ENCODE results near the gene METTL4.

DNA sequence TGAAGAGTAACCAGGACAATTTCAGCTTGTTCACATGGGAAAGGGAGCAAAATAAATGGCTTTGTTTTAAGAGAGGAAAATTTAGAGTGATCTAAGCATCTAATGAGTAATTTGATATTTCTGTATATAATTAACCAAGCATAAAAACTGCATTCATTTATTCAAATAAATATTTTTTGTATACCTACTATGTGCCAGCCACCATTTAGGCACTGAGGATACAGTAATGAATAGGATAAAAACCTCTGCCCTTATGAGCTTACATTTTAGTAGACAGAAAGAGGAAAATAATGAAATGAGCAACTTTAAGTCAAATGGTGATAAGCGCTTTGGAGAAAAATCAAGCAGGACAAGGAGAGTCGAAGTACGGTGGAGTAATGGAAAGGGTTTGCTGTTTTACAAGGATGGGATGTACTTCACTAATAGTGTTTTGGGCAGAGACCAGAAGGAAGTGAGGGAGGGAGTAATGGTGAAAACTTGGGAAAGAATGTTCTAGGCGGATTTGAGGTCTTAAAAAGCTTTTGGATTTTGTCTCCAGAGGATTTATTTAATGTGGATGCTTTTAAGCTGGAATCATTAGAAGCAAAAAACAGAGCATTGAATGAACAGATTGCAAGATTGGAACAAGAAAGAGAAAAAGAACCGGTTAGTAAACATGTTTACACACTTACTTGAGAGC is 17.5 kb upstream of the METTL4 start:
- TF ChIP-seq, protein P1, sequence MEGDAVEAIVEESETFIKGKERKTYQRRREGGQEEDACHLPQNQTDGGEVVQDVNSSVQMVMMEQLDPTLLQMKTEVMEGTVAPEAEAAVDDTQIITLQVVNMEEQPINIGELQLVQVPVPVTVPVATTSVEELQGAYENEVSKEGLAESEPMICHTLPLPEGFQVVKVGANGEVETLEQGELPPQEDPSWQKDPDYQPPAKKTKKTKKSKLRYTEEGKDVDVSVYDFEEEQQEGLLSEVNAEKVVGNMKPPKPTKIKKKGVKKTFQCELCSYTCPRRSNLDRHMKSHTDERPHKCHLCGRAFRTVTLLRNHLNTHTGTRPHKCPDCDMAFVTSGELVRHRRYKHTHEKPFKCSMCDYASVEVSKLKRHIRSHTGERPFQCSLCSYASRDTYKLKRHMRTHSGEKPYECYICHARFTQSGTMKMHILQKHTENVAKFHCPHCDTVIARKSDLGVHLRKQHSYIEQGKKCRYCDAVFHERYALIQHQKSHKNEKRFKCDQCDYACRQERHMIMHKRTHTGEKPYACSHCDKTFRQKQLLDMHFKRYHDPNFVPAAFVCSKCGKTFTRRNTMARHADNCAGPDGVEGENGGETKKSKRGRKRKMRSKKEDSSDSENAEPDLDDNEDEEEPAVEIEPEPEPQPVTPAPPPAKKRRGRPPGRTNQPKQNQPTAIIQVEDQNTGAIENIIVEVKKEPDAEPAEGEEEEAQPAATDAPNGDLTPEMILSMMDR (IDR thresholded peaks at IDR 0.05; ENCODE audit: insufficient read depth, low read length) = no peak
- TF ChIP-seq GABPA (IDR thresholded peaks at IDR 0.05; ENCODE audit: low read depth) = no peak
- no peak for TF ChIP-seq POLR2AphosphoS5 (IDR thresholded peaks at IDR 0.05; ENCODE audit: low read depth)
- TF ChIP-seq SPI1 (IDR thresholded peaks at IDR 0.05; ENCODE audit: borderline replicate concordance, low read depth) = no peak
